NCI-H1436 treated with DMSO at 0.1 percent for 48 hours (cell line): ENCODE results near the gene VPS50.
"Not testable (repeated sequence)": the region's sequence is repeated elsewhere in the genome, so short reads cannot be mapped to it uniquely, and the experiment has no call there.

Experiments used
- DNase-seq: peaks from one replicate; lab custom pipeline; 2025; lab: John Stamatoyannopoulos, UW

Gene VPS50

DNA sequence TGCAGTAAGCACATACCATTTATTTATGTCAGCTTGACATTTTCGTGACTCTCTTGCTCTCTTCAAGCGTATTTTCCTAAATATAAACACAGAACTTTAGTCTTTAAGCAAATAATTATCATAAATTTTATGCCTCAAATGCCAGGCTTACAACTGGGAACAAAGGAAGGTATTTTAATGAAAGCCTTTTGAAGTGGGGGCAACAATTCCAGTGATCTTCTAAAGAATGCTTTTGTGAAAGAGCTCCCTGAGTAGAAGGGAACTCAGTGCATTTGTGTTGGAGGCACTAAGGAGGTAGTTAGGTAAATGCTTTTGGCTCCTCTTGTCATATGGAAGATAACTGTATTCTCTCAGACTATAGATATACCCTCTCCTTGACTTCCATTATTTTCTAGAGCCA is 104.9 kb downstream of the VPS50 start:
- DNase-seq, result no peak

DNA sequence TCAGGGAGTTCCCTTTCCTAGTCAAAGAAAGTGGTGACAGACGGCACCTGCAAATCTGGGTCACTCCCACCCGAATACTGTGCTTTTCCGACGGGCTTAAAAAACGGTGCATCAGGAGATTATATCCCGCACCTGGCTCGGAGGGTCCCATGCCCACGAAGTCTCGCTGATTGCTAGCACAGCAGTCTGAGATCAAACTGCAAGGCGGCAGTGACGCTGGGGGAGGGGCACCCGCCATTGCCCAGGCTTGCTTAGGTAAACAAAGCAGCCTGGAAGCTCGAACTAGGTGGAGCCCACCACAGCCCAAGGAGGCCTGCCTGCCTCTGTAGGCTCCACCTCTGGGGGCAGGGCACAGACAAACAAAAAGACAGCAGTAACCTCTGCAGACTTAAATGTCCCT is 110.0 kb downstream of the VPS50 start:
- DNase-seq, result not testable (repeated sequence)

GRCh38 chr7:93350338-93350737 is 118.2 kb downstream of the VPS50 start:
- no peak for DNase-seq

DNA sequence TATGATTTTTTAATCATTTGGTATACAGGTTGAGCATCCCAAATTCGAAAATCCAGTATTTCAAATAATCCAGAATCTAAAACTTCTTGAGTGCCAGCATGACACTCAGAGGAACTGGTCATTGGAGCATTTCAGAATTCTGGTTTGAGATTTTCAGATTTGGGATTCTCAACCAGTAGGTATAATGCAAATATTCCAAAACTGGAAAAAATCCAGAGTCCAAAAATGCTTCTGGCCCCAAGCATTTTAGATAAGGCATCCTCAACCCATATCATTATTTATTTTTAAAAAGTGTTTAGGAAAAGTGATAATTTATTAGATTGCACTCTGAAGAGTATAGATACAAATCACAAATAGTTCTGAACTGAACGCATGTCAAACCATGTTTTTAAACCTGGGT is 120.7 kb downstream of the VPS50 start:
- no peak for DNase-seq

DNA sequence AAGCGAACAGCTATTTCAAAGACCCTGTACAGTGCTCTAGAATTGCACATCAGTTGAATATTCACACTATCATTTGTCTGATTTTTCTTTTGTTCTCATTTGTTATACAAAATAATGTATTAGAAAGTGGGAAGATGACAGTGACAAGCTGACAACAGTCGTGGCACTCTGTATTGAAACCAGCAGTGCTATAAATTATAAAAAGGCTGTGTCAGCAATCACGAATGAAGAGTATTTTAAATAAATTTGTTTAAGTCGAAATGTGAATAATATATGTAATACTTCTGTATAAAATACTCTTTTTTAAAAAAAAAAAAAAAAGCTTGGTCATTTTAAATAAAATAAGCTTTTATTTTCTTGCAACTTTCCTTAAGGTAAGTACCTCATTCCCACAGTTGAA is 122.6 kb downstream of the VPS50 start:
- no peak for DNase-seq

- peak; percentile 50 for DNase-seq
Measured at GRCh38 chr7:93359520-93360198, 127.5 kb downstream of the VPS50 start.

DNA sequence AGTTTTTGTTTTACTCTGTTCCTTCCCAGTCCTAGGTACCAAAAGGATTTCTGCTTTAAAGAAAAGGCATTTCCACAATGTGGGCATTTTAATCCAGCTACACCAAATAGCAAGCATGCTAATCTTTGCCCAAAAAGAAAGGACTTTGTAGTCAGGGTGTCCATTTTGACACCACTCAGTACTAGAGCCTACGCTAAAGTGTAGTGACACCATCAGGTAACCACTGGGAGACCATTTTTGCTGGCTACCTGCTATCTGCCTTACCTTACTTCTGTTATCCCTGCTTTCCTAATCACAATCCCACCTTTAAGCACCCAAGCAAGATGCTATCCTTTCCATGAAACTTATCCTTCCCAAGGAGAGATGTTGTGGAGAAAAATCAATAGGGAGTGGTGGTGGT is 129.7 kb downstream of the VPS50 start:
- DNase-seq, result no peak

GRCh38 chr7:93364806-93365205 is 132.6 kb downstream of the VPS50 start:
- no peak for DNase-seq

- no peak for DNase-seq
Measured at GRCh38 chr7:93365341-93365740, 133.2 kb downstream of the VPS50 start.

- no peak for DNase-seq
Measured at GRCh38 chr7:93366816-93367215, 134.7 kb downstream of the VPS50 start.

- no peak for DNase-seq
Measured at GRCh38 chr7:93367254-93367653, 135.1 kb downstream of the VPS50 start.

DNA sequence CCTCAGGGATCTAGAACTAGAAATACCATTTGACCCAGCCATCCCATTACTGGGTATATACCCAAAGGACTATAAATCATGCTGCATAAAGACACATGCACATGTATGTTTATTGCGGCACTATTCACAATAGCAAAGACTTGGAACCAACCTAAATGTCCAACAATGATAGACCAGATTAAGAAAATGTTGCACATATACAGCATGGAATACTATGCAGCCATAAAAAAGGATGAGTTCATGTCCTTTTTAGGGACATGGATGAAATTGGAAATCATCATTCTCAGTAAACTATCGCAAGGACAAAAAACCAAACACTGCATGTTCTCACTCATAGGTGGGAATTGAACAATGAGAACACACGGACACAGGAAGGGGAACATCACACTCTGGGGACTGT is 138.8 kb downstream of the VPS50 start:
- DNase-seq, result not testable (repeated sequence)

DNA sequence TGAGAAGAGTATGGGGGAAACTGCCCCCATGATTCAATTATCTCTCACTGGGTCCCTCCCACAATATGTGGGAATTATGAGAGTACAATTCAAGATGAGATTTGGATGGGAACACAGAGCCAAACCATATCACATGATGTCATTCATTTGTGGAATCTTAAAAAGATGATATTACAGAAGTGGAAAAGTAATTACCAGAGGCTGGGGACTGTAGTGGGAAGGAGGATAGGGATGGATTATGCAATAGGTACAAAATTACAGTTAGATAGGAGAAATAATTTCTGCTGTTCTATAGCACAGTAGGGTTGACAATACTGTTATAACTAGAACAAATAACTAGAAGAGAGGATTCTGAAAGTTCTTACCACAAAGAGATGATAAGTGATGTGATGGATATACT is 141.4 kb downstream of the VPS50 start:
- no peak for DNase-seq

DNA sequence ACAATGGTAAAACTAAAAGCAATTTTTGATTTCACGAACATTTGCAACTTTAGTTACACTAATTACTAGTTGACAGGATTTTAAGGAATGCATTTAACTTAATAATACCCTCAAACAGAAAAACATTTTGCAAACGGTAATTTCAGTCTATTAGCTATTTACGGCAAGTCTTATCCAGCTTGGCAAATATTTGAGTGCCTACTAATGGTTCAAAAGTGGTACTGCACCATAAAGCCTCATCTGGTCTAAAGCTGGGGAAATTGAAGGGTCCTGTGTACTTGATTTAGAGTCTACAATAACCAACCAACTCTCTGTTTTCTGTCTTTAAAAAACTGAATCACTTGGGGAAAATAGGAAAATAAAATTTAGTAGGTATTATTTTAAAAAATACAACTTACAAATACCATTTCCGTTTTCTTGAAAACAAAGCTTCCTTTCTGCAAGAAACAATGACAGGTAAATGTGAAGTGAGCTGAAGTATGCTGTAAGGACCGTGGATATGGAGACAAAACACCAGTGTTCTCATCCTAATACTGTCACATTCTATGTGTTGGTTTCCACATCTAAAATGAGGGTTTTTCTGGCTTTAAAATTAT is 142.3 kb downstream of the VPS50 start:
- DNase-seq, result peak; percentile 8

DNA sequence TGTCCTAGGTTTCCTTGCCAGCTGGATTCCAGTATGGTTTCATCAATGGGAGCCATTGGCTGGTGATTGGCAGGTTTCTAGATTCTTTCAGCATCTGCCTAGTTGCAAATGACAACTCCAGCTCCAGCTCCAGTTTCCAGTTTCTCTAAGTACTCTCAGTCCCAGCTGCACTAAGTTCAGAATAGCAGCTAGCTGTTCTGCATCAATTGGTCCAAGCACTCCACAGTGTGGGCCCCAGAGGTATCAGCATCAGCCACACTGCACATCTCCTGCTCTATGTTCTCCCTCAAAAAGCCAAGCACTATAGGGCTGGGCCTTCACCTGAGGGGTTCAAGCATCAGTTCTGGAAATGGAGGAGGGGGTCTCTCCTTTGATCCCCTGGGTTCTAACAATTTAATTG is 143.4 kb downstream of the VPS50 start:
- DNase-seq, result no peak

DNA sequence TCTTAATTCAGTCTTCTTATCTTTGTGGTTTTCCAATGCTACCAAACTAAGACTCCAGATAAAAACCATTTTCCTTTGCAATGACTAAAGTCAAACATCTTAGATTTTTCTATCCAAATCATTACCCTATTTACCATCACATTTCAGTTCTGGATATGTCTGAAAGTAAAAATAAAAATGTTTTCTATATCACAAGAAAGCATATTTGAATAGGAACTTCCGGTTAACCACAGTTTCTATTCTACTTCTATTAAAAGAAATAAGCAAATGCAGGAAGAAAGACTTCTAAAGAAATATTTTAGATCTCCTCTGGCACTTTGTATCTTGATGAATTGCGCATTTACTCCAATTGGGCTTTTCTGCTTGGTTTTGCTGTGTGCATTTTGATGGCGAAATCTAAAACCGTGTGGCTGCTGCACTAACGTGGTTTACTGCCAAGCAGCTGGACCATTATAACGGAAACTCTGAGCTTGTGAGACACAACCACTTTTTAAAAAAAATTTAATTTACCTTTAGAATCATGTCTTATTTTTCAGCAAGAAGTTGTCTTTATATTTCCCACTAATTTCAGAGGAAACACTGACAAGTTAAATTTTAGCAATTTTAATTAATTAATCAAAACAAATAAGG is 146.1 kb downstream of the VPS50 start:
- DNase-seq, result no peak

- DNase-seq, result no peak
Measured at GRCh38 chr7:93382362-93382761, 150.2 kb downstream of the VPS50 start.

DNA sequence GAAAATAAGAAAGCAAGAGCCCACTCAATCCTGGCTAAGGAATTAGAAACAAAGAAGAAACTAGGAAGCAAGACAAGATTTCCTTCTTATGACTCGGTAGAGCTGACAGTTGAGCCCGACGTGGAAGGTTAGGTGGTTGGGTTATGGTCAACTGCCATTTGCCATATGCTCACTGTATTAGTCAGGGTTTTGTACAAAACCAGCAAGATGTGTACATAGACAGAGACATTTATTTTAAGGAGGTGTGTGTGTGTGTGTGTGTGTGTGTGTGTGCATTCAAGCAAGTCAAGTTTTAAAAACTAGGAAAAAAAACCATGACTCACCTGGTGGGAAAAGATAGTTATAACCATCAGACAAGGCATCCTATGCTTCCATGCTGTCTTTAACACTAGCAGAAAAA is 158.5 kb downstream of the VPS50 start:
- no peak for DNase-seq

GRCh38 chr7:93392984-93393383 is 160.8 kb downstream of the VPS50 start:
- DNase-seq, result no peak

- no peak for DNase-seq
Measured at GRCh38 chr7:93399642-93400041, 167.5 kb downstream of the VPS50 start.

- DNase-seq, result no peak
Measured at GRCh38 chr7:93402944-93403343, 170.8 kb downstream of the VPS50 start.

- no peak for DNase-seq
Measured at GRCh38 chr7:93407239-93407638, 175.1 kb downstream of the VPS50 start.

DNA sequence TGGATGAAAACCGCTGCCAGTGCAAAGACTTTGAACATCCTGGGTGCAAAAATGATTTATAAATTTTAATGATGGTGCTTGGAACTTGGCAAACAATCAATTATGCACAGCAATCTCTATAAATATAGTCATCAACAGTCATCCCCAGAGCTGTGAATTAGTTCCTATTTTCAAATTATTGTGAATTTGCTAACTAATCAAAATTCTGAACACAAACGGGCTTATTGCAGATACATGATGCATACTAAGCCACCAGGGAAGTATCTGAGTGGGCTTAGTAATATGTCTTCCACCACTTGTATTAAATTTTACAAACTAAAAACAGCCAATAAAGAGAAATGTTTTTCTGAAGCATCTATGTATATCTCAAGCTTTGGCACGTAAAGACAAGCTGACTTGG is 177.2 kb downstream of the VPS50 start:
- no peak for DNase-seq
